LNCaP clone FGC (cell line): ENCODE results near the gene ROBO4.

ENCODE experiments used
- DNase-seq: peaks from one replicate; pipeline ENCODE4 v3.0.0-alpha.2; 2011; ENCODE audit warnings: low read depth
- H3K4me3 ChIP-seq: 2 replicates; pipeline ENCODE4 v1.5.1; 2011; ENCODE audit warnings: mild to moderate bottlenecking, low read depth, low read length, control low read depth
- CTCF ChIP-seq: IDR thresholded peaks from 2 replicates; pipeline ENCODE4 v1.5.1; 2012; ENCODE audit warnings: mild to moderate bottlenecking; ENCODE audit not compliant: control insufficient read depth, insufficient read depth; ENCODE audit errors: extremely low read depth

ROBO4 gene

GRCh38 chr11:124870430-124870829 lies 27.2 kb downstream of the ROBO4 start:
- DNase-seq = no peak
- no peak for TF ChIP-seq CTCF
- no peak overlapping the region for H3K4me3 ChIP-seq

GRCh38 chr11:124869856-124870387 lies 27.7 kb downstream of the ROBO4 start:
- no peak for DNase-seq
- TF ChIP-seq CTCF = no peak
- H3K4me3 ChIP-seq = no peak overlapping the region

GRCh38 chr11:124869331-124869730 lies 28.3 kb downstream of the ROBO4 start:
- no peak overlapping the region for H3K4me3 ChIP-seq
- no peak for TF ChIP-seq CTCF
- no peak for DNase-seq

GRCh38 chr11:124868331-124869274 lies 29.1 kb downstream of the ROBO4 start:
- DNase-seq = no peak
- peak; percentile 31 for TF ChIP-seq CTCF
- H3K4me3 ChIP-seq = no peak overlapping the region

GRCh38 chr11:124867700-124868099 lies 30.0 kb downstream of the ROBO4 start:
- H3K4me3 ChIP-seq = no peak overlapping the region
- DNase-seq = no peak
- TF ChIP-seq CTCF = peak; percentile 72

GRCh38 chr11:124865902-124866851 lies 31.5 kb downstream of the ROBO4 start:
- DNase-seq = no peak

More at GRCh38 chr11:124865902-124866851, 31.5 kb downstream of the ROBO4 start:
- peak overlapping the region; percentile 27; the same call in 1 of the 2 replicates for H3K4me3 ChIP-seq
- TF ChIP-seq CTCF = peak; percentile 81
